OCI-LY7 (cell line): ENCODE measurements around the gene YWHAB. TPM values are rescaled to one million over a fixed set of nuclear protein-coding genes. Genes with fewer than 3 reads are reported as not detected.

ENCODE experiments used
- Bru-seq: library from RNA; stranded (reverse); fragments of 400-500 nt; gene quantifications from one replicate; lab custom pipeline; 2021; lab: Mats Ljungman, UMichigan
- BruChase-seq, 2 experiments: library from RNA; stranded (reverse); fragments of 400-500 nt; gene quantifications; one replicate each; lab custom pipeline; 2021; lab: Mats Ljungman, UMichigan
- BruUV-seq: library from RNA; stranded (reverse); fragments of 400-500 nt; replicated peaks from 2 replicates; lab custom pipeline; 2021; lab: Mats Ljungman, UMichigan
- CTCF ChIA-PET: fragments of 300-600 bp; sonication (Branson Sonifier 250); formaldehyde crosslinking; loops from one replicate; lab custom pipeline; 2022; ENCODE audit warnings: antibody characterized with exemption; ENCODE audit not compliant: unreplicated experiment; lab: Charles Lee
- POLR2A ChIA-PET: fragments of 300-600 bp; sonication (Branson Sonifier 250); formaldehyde crosslinking; loops from one replicate; lab custom pipeline; 2022; ENCODE audit warnings: antibody characterized with exemption; lab: Charles Lee
- DNase-seq: peaks from one replicate; pipeline ENCODE4 v3.0.0-alpha.2; 2015; ENCODE audit warnings: low spot score
- H2AFZ ChIP-seq: fragments of 200-600 bp; sonication (generic), shearing (Covaris generic); 2 replicates; pipeline ENCODE4 v1.6.1; 2014; ENCODE audit warnings: mild to moderate bottlenecking, antibody characterized with exemption, low read length, moderate library complexity
- H3K27ac ChIP-seq: fragments of 200-600 bp; sonication (generic); 2 replicates; pipeline ENCODE4 v1.5.1; 2014; ENCODE audit warnings: mixed run types, low read depth, mild to moderate bottlenecking, moderate library complexity, low read length, inconsistent platforms; ENCODE audit not compliant: poor library complexity, severe bottlenecking
- H3K36me3 ChIP-seq: fragments of 200-600 bp; sonication (generic); 2 replicates; pipeline ENCODE4 v1.6.1; 2014; ENCODE audit warnings: mild to moderate bottlenecking, antibody characterized with exemption, low read length, moderate library complexity, mixed read lengths; ENCODE audit not compliant: insufficient read depth
- H3K4me1 ChIP-seq: fragments of 200-600 bp; sonication (generic); 2 replicates; pipeline ENCODE4 v1.5.1; 2014; ENCODE audit warnings: mild to moderate bottlenecking, low read length; ENCODE audit not compliant: insufficient read depth, poor library complexity, severe bottlenecking
- H3K4me2 ChIP-seq: fragments of 200-600 bp; sonication (generic); 2 replicates; pipeline ENCODE4 v1.6.1; 2014; ENCODE audit warnings: mild to moderate bottlenecking, low read length
- H3K4me3 ChIP-seq: fragments of 200-600 bp; sonication (generic); 2 replicates; pipeline ENCODE4 v1.5.1; 2014; ENCODE audit warnings: mild to moderate bottlenecking, low read depth, low read length; ENCODE audit not compliant: poor library complexity, severe bottlenecking
- H3K79me2 ChIP-seq: fragments of 200-600 bp; sonication (generic); 2 replicates; pipeline ENCODE4 v1.6.1; 2016; ENCODE audit warnings: low read depth, mild to moderate bottlenecking, low read length, moderate library complexity, mixed read lengths; ENCODE audit not compliant: insufficient read depth
- H3K9me2 ChIP-seq: fragments of 200-600 bp; sonication (generic); 2 replicates; pipeline ENCODE4 v1.6.1; 2016; ENCODE audit warnings: mild to moderate bottlenecking, low read length, mixed read lengths; ENCODE audit not compliant: insufficient read depth
- H3K9me3 ChIP-seq: fragments of 200-600 bp; sonication (generic); 2 replicates; pipeline ENCODE4 v1.6.1; 2014; ENCODE audit warnings: mild to moderate bottlenecking, mixed run types, low read length, mixed read lengths
- H4K20me1 ChIP-seq: fragments of 200-600 bp; sonication (generic); 2 replicates; pipeline ENCODE4 v1.6.1; 2014; ENCODE audit warnings: mild to moderate bottlenecking, antibody characterized with exemption, low read length, moderate library complexity, mixed read lengths; ENCODE audit not compliant: insufficient read depth
- CTCF ChIP-seq: fragments of 200-600 bp; sonication (generic); conservative IDR thresholded peaks from 2 replicates; pipeline ENCODE4 v1.5.1; 2014; ENCODE audit warnings: mild to moderate bottlenecking, antibody characterized with exemption, low read length, moderate library complexity, mixed read lengths
- EZH2phosphoT487 ChIP-seq: fragments of 200-600 bp; sonication (generic); IDR thresholded peaks from 2 replicates; pipeline ENCODE4 v1.6.1; 2018; ENCODE audit warnings: low read depth, borderline replicate concordance, mild to moderate bottlenecking, mixed run types, antibody characterized with exemption, low read length, moderate library complexity, mixed read lengths
- intact Hi-C: fragments of 100-400 bp; cut with micrococcal nuclease; formaldehyde crosslinking; loops from one replicate; pipeline ENCODE4 v1.10.0; 2022; ENCODE audit not compliant: unreplicated experiment
- long read RNA-seq: library from polyadenylated mRNA; stranded (forward); transcript quantifications from one replicate; pipeline ENCODE4 v2.0.0, GENCODE V29; 2022
- total RNA-seq, 2 experiments: library from RNA; depleted of rRNA in 1 of 2; stranded (reverse); fragments of >200 nt in 1 of 2; shearing (Covaris generic) in 1 of 2; gene quantifications; 2 replicates each; pipeline ENCODE4 v1.2.3, GENCODE V29; 2014 to 2022

Gene YWHAB
- total RNA-seq (2014; rRNA removed; shearing (Covaris generic)) (60.5 and 72.8 TPM in 2 replicates), total RNA-seq (2022) (245 and 256 TPM in 2 replicates), Bru-seq, nascent RNA (percentile 97 among the genes with signal in this experiment), BruChase-seq, experiment 1, labeled RNA remaining after a 6-hour chase (percentile 99 among the genes with signal in this experiment), BruChase-seq, experiment 2, labeled RNA remaining after a 2-hour chase (percentile 97 among the genes with signal in this experiment)
- long read RNA-seq, transcript YWHAB-201 (6 exons, 3,049 nt) = major isoform, 576 of 704 reads
- long read RNA-seq, transcript YWHAB-202 (7 exons, 3,109 nt) = minor isoform, 66 of 704 reads
- long read RNA-seq, partial matches to known transcripts = 29 of 704 reads
- long read RNA-seq, other reads (novel, unspliced or antisense) = 32 of 704 reads

DNA sequence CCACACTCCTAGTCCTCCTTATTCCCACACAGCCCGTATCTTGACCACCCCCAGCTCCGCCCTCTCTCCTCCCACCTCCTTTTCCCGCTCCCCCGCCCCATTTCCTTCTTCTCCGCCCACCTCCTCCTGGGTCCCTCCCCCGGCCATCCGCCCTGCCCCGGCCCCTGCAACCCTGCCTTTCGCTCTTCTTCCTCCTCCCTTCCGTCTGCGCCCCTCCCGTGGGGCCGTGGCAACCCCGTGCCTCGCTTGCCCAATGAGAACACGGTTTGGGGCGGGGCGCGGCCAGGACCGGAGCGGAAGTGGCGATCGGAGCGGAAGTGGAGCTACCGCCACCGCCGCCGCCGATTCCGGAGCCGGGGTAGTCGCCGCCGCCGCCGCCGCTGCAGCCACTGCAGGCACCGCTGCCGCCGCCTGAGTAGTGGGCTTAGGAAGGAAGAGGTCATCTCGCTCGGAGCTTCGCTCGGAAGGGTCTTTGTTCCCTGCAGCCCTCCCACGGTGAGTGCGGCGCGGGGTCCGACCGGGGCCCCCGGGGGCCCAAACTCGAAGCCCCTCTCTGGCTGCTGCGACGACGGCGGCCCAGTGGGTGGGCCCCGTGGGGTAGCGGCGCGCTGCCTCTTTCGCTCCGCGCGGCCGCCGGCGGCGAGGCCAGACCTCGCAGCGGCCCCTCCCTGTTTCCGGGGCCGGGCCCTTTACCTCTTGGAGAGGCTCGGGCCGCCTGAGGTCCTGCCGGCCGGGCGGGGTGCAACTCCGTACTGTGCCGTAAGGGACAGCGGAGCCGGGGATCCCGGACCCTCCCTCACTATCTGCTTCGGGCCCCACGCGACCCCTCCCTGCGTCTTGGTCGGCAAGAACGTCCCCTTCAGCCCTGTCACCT, at the start of gene YWHAB:
Gene YWHAB (plus strand): TSS at position 314 of the 874 bp plus-strand sequence. CDS start 15,829 bp downstream, outside the sequence.
- Histone ChIP-seq H4K20me1 (peaks cover 41% of the 10 kb centered on the region), H3K4me2 (peak within 1 kb of the TSS; percentile 93), H3K79me2 (peaks cover 51% of the 10 kb centered on the region), H3K27ac (peak within 1 kb of the TSS; percentile 78), H3K4me3 (peak within 1 kb of the TSS; percentile 92), H3K36me3 (peaks cover 38% of the 10 kb centered on the region), H3K4me1 (peaks cover 42% of the 10 kb centered on the region), H3K9me2 (no peaks in the 10 kb centered on the region), H3K9me3 (no peaks in the 10 kb centered on the region), H2AFZ (peak within 1 kb of the TSS; percentile 81)
- CTCF ChIA-PET = no interaction called here
- no TSS peak for BruUV-seq
- intact Hi-C loops = loop anchor here (2.0 to 5.0 kb wide), 2 partner anchors 25 to 82 kb away; partner anchors contain the start of genes PABPC1L and STK4
- TF ChIP-seq EZH2phosphoT487 (no peak), CTCF (peak; percentile 21; the same call in 1 of the 2 replicates)
- DNase-seq = peak; percentile 98
- POLR2A ChIA-PET = interaction anchor here (0.6 to 1.4 kb wide), 4 partner anchors 9 to 203 kb away, joined by 3 to 4 read pairs (median 3); no protein-coding TSS in a partner anchor

DNA sequence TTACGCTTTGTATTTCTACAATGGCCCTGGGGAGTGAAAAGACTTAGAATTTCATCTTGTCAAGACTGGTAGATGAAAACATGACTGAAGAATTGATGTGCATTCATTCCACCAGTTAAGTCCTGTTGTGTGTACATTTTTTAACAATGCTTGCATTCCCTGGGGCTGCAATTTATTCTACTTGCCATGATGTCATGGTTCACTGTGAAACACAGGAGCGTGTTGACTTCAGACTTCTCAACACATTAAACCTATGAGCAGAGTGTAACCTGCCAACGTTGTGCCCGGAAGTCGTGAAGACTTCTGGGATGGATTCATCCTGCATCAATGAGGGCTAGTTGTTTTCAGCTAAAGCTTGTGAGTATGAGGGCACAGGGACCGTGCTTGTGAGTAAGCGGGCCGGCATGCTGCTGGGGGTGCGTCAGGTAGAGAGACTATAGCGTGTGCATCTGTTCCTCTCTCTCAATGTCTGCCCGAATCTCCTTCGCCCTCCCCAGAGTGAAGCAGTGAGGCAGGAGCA, 48.8 kb upstream of the YWHAB start:
- no peak for DNase-seq
- BruUV-seq = no TSS peak
- Histone ChIP-seq H3K27ac (no peak overlapping the region), H3K4me3 (no peak overlapping the region), H3K36me3 (no peaks in the 10 kb centered on the region), H2AFZ (no peak overlapping the region), H3K79me2 (no peaks in the 10 kb centered on the region), H4K20me1 (no peaks in the 10 kb centered on the region), H3K4me2 (no peak overlapping the region), H3K9me3 (no peaks in the 10 kb centered on the region), H3K4me1 (no peaks in the 10 kb centered on the region), H3K9me2 (no peaks in the 10 kb centered on the region)
- TF ChIP-seq EZH2phosphoT487 = no peak
- TF ChIP-seq CTCF = no peak
- ChIA-PET CTCF (no interaction called here), POLR2A (interaction anchor here (0.6 kb wide), 1 partner anchor 81 kb away, joined by 3 read pairs; no protein-coding TSS in a partner anchor)
- intact Hi-C loops = no loop called here
